H9 (cell line): ENCODE results near the gene LRMDA. TPM values are rescaled to one million over a fixed set of nuclear protein-coding genes. Genes with fewer than 3 reads are reported as not detected.

Source experiments
- DNase-seq: peaks from one replicate; pipeline ENCODE4 v3.0.0-alpha.2; 2017
- H2AFZ ChIP-seq: one replicate; pipeline ENCODE4 v1.6.1; 2013; ENCODE audit warnings: mild to moderate bottlenecking, low read length, control low read depth, moderate library complexity
- H2AK5ac ChIP-seq: 2 replicates; pipeline ENCODE4 v1.6.1; 2013; ENCODE audit warnings: low read length, control low read depth, mixed read lengths; ENCODE audit not compliant: insufficient read length
- H2BK120ac ChIP-seq: one replicate; pipeline ENCODE4 v1.6.1; 2013; ENCODE audit warnings: low read depth, mild to moderate bottlenecking, low read length, control low read depth, inconsistent platforms; ENCODE audit not compliant: poor library complexity, severe bottlenecking
- H2BK12ac ChIP-seq: 2 replicates; pipeline ENCODE4 v1.6.1; 2013; ENCODE audit warnings: low read length, control low read depth, mixed read lengths, low read depth; ENCODE audit not compliant: insufficient read length
- H2BK15ac ChIP-seq: 2 replicates; pipeline ENCODE4 v1.6.1; 2013; ENCODE audit warnings: low read depth, low read length, control low read depth
- H2BK20ac ChIP-seq: one replicate; pipeline ENCODE4 v1.6.1; 2013; ENCODE audit warnings: low read depth, mild to moderate bottlenecking, low read length, control low read depth, inconsistent platforms; ENCODE audit not compliant: poor library complexity, severe bottlenecking
- H2BK5ac ChIP-seq: 2 replicates; pipeline ENCODE4 v1.6.1; 2013; ENCODE audit warnings: low read length, control low read depth, mixed read lengths; ENCODE audit not compliant: insufficient read length
- H3K14ac ChIP-seq: 2 replicates; pipeline ENCODE4 v1.6.1; 2013; ENCODE audit warnings: low read length, control low read depth; ENCODE audit not compliant: insufficient read depth
- H3K18ac ChIP-seq: 2 replicates; pipeline ENCODE4 v1.6.1; 2013; ENCODE audit warnings: low read depth, mild to moderate bottlenecking, mixed read lengths, low read length, control low read depth; ENCODE audit not compliant: insufficient read length
- H3K23ac ChIP-seq: 2 replicates; pipeline ENCODE4 v1.6.1; 2013; ENCODE audit warnings: low read length, control low read depth, mixed read lengths, low read depth; ENCODE audit not compliant: insufficient read length
- H3K23me2 ChIP-seq: 2 replicates; pipeline ENCODE4 v1.6.1; 2013; ENCODE audit warnings: low read depth, mild to moderate bottlenecking, mixed read lengths, low read length, control low read depth; ENCODE audit not compliant: insufficient read length, poor library complexity, severe bottlenecking
- H3K27ac ChIP-seq: 2 replicates; pipeline ENCODE4 v1.5.1; 2013; ENCODE audit warnings: low read length, control low read depth, mixed read lengths, low read depth; ENCODE audit not compliant: insufficient read length
- H3K27me3 ChIP-seq: 2 replicates; pipeline ENCODE4 v1.6.1; 2013; ENCODE audit warnings: low read length, control low read depth, inconsistent platforms; ENCODE audit not compliant: insufficient read depth
- H3K4ac ChIP-seq: 2 replicates; pipeline ENCODE4 v1.6.1; 2013; ENCODE audit warnings: low read depth, mild to moderate bottlenecking, control low read depth, inconsistent platforms, low read length, moderate library complexity
- H3K4me1 ChIP-seq: 2 replicates; pipeline ENCODE4 v1.6.1; 2013; ENCODE audit warnings: low read length, control low read depth, inconsistent platforms; ENCODE audit not compliant: insufficient read depth
- H3K4me2 ChIP-seq: 2 replicates; pipeline ENCODE4 v1.6.1; 2013; ENCODE audit warnings: low read length, control low read depth, mixed read lengths; ENCODE audit not compliant: insufficient read length, insufficient read depth
- H3K56ac ChIP-seq: 2 replicates; pipeline ENCODE4 v1.6.1; 2013; ENCODE audit warnings: low read depth, mild to moderate bottlenecking, mixed read lengths, low read length, control low read depth; ENCODE audit not compliant: insufficient read length
- H3K79me1 ChIP-seq: 2 replicates; pipeline ENCODE4 v1.6.1; 2013; ENCODE audit warnings: low read depth, mild to moderate bottlenecking, moderate library complexity, low read length, control low read depth, inconsistent platforms; ENCODE audit not compliant: insufficient read depth, poor library complexity, severe bottlenecking
- H3K79me2 ChIP-seq: 2 replicates; pipeline ENCODE4 v1.6.1; 2013; ENCODE audit warnings: low read length, control low read depth, inconsistent platforms; ENCODE audit not compliant: insufficient read depth
- H3K9ac ChIP-seq: 2 replicates; pipeline ENCODE4 v1.6.1; 2013; ENCODE audit warnings: low read length, control low read depth, mixed read lengths; ENCODE audit not compliant: insufficient read length; ENCODE audit errors: extremely low read depth
- H3K9me3 ChIP-seq: one replicate; pipeline ENCODE4 v1.6.1; 2013; ENCODE audit warnings: low read depth, low read length, inconsistent platforms; ENCODE audit not compliant: control insufficient read depth
- H3T11ph ChIP-seq: one replicate; pipeline ENCODE4 v1.6.1; 2013; ENCODE audit warnings: mild to moderate bottlenecking, low read length, control low read depth, inconsistent platforms
- H4K20me1 ChIP-seq: one replicate; pipeline ENCODE4 v1.6.1; 2013; ENCODE audit not compliant: control insufficient read depth, insufficient read length, insufficient read depth
- H4K5ac ChIP-seq: 2 replicates; pipeline ENCODE4 v1.6.1; 2013; ENCODE audit warnings: low read depth, mild to moderate bottlenecking, mixed read lengths, low read length, control low read depth; ENCODE audit not compliant: insufficient read length
- H4K8ac ChIP-seq: replicated peaks from 2 replicates; pipeline ENCODE4 v1.6.1; 2013; ENCODE audit warnings: low read length, control low read depth, mixed read lengths, low read depth; ENCODE audit not compliant: insufficient read length
- H4K91ac ChIP-seq: 2 replicates; pipeline ENCODE4 v1.6.1; 2013; ENCODE audit warnings: low read depth, mild to moderate bottlenecking, moderate library complexity, mixed read lengths, low read length, control low read depth; ENCODE audit not compliant: insufficient read length
- H3K27ac Mint-ChIP-seq, 3 experiments: 2 replicates in 2 of 3; 3 replicates in 1 of 3; pipeline ENCODE4 v1.8.0; 2020 to 2021; ENCODE audit warnings: mixed read lengths in 3 of 3, mild to moderate bottlenecking in 1 of 3, moderate library complexity in 1 of 3
- H3K27me3 Mint-ChIP-seq: 2 replicates; pipeline ENCODE4 v1.8.0; 2021; ENCODE audit warnings: low read depth, mild to moderate bottlenecking, moderate library complexity, mixed read lengths
- H3K36me3 Mint-ChIP-seq, 3 experiments: 2 replicates in 2 of 3; 3 replicates in 1 of 3; pipeline ENCODE4 v1.8.0; 2020 to 2021; ENCODE audit warnings: low read depth in 3 of 3, mixed read lengths in 3 of 3; ENCODE audit not compliant: insufficient read depth in 1 of 3
- H3K4me1 Mint-ChIP-seq, 2 experiments: 2 replicates each; pipeline ENCODE4 v1.8.0; 2020; ENCODE audit warnings: mixed read lengths in 2 of 2
- H3K4me3 Mint-ChIP-seq, 2 experiments: 2 replicates in 1 of 2; 3 replicates in 1 of 2; pipeline ENCODE4 v1.8.0; 2020 to 2021; ENCODE audit warnings: mild to moderate bottlenecking in 2 of 2, mixed read lengths in 2 of 2, moderate library complexity in 1 of 2
- H3K9me3 Mint-ChIP-seq, 2 experiments: 2 replicates in 1 of 2; 3 replicates in 1 of 2; pipeline ENCODE4 v1.8.0; 2020; ENCODE audit warnings: mild to moderate bottlenecking in 2 of 2, mixed read lengths in 2 of 2, moderate library complexity in 1 of 2
- total RNA-seq: library from RNA; stranded (reverse); gene quantifications from 2 replicates; pipeline ENCODE4 v1.2.1, GENCODE V29; 2021
- TF ChIP-seq, protein P1 (sequence below): fragments of 200-600 bp; sonication (generic); conservative IDR thresholded peaks from 3 replicates; pipeline ENCODE4 v1.8.0; 2021; ENCODE audit warnings: antibody characterized with exemption, mild to moderate bottlenecking

LRMDA gene
- total RNA-seq, 1 experiment from 2014 or later, result 1.8 TPM

DNA sequence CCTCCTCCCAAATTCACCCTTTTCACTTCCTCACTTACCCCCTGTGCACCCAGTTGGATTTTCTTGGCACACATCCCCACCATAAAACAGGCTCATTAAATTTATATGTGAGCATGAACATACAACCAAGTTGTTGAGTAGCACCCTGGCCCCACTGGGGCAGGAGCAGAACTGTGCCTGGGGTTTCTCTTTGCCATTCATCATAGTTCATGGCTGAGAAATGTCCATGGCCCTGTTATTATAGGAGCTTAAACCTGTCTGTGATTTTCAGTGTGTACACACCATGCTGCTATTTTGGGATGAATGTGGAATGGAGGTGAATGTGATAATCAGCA lies 618.8 kb downstream of the LRMDA start:
- no peaks in the 10 kb centered on the region for H3K23me2 ChIP-seq
- TF ChIP-seq, protein P1, sequence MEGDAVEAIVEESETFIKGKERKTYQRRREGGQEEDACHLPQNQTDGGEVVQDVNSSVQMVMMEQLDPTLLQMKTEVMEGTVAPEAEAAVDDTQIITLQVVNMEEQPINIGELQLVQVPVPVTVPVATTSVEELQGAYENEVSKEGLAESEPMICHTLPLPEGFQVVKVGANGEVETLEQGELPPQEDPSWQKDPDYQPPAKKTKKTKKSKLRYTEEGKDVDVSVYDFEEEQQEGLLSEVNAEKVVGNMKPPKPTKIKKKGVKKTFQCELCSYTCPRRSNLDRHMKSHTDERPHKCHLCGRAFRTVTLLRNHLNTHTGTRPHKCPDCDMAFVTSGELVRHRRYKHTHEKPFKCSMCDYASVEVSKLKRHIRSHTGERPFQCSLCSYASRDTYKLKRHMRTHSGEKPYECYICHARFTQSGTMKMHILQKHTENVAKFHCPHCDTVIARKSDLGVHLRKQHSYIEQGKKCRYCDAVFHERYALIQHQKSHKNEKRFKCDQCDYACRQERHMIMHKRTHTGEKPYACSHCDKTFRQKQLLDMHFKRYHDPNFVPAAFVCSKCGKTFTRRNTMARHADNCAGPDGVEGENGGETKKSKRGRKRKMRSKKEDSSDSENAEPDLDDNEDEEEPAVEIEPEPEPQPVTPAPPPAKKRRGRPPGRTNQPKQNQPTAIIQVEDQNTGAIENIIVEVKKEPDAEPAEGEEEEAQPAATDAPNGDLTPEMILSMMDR, result no peak
- no peaks in the 10 kb centered on the region for H3K79me1 ChIP-seq
- Mint-ChIP-seq H3K36me3 (peaks cover 0 to 7% (median 5%) of the 10 kb centered on the region in 3 experiments; a peak in 4 of 7 replicates), H3K4me1 (peaks cover 5 to 9% of the 10 kb centered on the region in 2 experiments), H3K4me3 (no peak overlapping the region), H3K27me3 (peaks cover 47% of the 10 kb centered on the region), H3K27ac (no peak overlapping the region), H3K9me3 (peaks cover 3 to 5% of the 10 kb centered on the region in 2 experiments; a peak in 3 of 5 replicates)
- H2BK20ac ChIP-seq, result no peak overlapping the region
- DNase-seq, result no peak
- H4K20me1 ChIP-seq, result no peaks in the 10 kb centered on the region
- no peak overlapping the region for H3K4me2 ChIP-seq
- H2AFZ ChIP-seq, result no peak overlapping the region
- H3K56ac ChIP-seq, result no peak overlapping the region
- no peak overlapping the region for H4K5ac ChIP-seq
- H3K18ac ChIP-seq, result no peak overlapping the region
- H2BK15ac ChIP-seq, result no peak overlapping the region
- no peak overlapping the region for H3T11ph ChIP-seq
- no peak overlapping the region for H3K4ac ChIP-seq
- no peak overlapping the region for H2BK120ac ChIP-seq
- H2BK5ac ChIP-seq, result no peak overlapping the region
- no peak overlapping the region for H3K23ac ChIP-seq
- H3K9ac ChIP-seq, result no peak overlapping the region
- H4K8ac ChIP-seq, result no peak overlapping the region
- H2BK12ac ChIP-seq, result no peak overlapping the region
- no peaks in the 10 kb centered on the region for H3K79me2 ChIP-seq
- no peak overlapping the region for H2AK5ac ChIP-seq
- no peaks in the 10 kb centered on the region for H3K9me3 ChIP-seq
- H3K14ac ChIP-seq, result no peak overlapping the region
- H3K4me1 ChIP-seq, result no peaks in the 10 kb centered on the region
- no peak overlapping the region for H3K27ac ChIP-seq
- H4K91ac ChIP-seq, result no peak overlapping the region
- H3K27me3 ChIP-seq, result no peaks in the 10 kb centered on the region
